GM12873 (cell line): ENCODE measurements around the gene ABCD4.

Experiments used
- TF ChIP-seq, protein P1 (sequence below): IDR thresholded peaks from 2 replicates; pipeline ENCODE4 v1.5.1; 2012; ENCODE audit warnings: low read depth, mild to moderate bottlenecking, moderate library complexity, low read length, control low read depth; ENCODE audit not compliant: insufficient read depth; ENCODE audit errors: missing control alignments

Gene ABCD4

DNA sequence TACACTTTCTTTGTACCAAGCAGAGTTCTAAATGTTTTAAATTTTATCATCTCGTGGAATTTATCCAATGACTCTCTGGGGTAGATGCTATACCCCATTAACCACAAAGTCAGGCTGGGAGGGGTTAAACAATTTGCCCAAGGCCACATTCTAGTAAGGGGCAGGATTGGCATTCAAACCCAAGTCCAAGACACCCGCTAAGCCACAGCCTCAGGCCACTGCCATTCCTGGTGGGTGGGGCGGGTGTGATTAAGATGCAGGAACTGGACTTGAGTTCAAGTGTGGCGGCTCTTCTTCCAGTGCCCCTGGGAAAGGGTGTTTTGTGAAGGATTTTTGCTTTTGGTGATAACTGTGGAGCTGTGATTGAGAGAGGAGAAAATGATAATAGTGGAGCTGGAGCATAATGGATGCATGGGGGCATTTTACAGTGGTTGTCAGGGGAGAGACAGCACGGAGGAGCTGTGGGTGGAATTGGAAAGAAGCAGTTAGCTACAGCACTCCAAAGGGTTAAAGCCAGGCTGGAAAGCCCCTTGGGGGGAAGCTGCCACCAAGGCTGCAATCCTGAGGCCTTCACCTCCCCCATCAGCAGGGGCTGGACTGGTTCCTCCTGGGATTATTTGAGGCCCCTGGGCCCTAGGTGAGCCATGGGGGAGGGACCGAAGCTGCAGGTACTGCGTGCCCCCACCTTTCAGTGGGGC, 44.5 kb upstream of the ABCD4 start:
- TF ChIP-seq, protein P1, sequence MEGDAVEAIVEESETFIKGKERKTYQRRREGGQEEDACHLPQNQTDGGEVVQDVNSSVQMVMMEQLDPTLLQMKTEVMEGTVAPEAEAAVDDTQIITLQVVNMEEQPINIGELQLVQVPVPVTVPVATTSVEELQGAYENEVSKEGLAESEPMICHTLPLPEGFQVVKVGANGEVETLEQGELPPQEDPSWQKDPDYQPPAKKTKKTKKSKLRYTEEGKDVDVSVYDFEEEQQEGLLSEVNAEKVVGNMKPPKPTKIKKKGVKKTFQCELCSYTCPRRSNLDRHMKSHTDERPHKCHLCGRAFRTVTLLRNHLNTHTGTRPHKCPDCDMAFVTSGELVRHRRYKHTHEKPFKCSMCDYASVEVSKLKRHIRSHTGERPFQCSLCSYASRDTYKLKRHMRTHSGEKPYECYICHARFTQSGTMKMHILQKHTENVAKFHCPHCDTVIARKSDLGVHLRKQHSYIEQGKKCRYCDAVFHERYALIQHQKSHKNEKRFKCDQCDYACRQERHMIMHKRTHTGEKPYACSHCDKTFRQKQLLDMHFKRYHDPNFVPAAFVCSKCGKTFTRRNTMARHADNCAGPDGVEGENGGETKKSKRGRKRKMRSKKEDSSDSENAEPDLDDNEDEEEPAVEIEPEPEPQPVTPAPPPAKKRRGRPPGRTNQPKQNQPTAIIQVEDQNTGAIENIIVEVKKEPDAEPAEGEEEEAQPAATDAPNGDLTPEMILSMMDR: no peak

DNA sequence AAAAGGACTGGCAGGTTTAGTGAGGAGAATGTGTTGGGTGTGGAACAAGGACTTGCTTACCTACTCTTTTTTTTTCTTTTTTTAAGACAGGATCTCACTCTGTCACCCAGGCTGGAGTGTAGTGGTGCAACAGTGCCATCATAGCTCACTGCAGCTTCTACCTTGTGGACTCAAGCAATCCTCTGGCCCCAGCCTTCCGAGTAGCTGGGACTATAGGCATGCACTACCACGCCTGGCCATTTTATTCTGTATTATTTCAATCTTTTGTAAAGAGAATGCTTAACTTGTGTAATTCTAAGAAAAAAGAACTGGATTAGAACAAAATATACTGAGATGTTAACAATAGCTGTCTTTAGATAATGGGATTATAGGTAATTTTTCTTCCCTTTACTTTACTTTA, 43.6 kb upstream of the ABCD4 start:
- TF ChIP-seq, protein P1: no peak

DNA sequence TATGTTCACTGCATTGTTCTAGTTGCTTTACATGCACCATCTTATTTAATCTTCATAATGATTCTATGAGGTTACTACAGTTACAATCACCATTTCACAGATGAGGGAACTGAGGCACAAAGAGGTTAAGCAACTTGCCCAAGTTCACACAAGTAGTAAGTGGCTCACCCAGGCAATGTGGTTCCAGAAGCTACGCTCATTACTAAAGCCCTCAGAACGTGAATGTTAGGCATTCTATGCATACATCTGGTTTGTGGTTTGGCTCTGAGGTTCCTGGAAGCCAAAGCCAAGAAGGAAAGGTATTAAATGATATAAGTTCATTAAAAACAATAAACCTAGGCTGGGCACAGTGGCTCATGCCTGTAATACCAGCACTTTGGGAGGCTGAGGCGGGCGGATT, 31.2 kb upstream of the ABCD4 start:
- TF ChIP-seq, protein P1: no peak

DNA sequence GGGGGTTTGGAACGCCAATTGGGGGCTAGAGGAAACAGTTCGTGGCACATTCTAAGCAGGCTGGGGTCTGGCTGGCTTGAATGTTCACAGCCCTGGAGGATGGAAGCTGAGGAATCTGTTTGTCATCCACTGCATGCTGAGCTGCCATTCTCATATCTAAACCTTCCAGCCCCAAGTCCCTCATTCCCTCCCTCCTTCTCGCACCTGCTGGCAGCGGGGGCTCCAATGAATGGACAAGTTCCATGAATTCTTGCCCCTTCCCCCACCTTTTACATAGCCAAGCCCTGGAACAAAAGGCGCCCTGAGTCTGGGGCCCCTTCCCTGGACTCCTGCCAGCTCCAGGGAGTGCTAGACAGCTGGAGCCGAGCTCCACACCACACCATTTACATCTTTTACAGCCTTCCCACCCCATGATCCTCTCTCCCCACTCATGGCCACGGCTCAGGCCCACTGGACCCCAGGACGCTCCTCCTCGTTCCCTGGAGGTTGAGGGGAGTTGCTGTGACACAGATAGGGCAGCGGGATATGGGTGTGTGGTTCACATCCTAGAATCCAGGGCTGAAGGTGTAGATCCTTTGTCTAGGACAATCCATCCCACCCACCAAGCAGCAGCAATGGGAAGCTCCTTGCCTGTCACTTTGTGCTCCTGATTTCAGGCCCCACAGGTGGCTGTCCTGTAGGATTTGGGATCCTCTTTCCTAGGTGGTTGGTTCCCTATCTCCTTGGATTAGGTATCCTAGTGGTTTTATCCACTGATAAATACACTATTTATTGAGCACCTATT, 23.8 kb upstream of the ABCD4 start:
- TF ChIP-seq, protein P1: no peak

DNA sequence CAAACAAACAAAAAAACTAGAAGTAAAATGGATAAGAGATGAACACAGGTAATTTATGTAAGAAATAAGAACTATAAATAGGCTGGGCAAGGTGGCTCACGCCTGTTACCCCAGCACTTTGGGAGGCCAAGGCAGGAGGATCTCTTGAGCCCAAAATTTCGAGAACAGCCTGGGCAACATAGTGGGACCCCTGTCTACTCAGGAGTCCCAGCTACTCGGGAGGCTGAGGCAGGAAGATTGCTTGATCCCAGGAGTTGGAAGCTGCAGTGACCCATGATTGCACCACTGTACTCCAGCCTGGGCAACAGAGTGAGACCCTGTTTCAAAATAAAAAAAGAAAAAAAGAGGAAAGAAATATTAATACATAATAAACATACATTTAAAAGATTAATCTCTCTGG, 22.7 kb upstream of the ABCD4 start:
- TF ChIP-seq, protein P1: no peak

DNA sequence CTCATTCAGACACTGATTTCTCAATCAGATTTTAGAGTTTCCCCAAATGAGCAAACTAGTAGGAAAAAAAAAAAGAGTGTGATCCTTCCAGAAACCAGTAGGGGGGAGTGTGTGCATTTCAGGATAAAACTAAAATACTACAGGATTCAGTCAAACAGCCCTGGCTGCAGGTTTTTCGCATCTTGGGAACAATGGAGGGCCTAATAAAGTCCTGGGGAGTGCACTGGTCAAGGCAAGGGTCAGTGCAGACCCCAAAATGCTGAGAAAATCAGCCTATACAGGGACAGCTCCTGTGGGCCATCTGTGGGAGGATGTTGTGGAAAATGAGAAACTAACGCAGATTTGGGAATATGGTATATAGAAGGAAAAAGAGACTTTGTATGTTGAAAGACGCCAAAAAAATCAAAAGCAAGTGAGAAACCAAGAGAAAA, 22.2 kb upstream of the ABCD4 start:
- TF ChIP-seq, protein P1: peak; percentile 68

DNA sequence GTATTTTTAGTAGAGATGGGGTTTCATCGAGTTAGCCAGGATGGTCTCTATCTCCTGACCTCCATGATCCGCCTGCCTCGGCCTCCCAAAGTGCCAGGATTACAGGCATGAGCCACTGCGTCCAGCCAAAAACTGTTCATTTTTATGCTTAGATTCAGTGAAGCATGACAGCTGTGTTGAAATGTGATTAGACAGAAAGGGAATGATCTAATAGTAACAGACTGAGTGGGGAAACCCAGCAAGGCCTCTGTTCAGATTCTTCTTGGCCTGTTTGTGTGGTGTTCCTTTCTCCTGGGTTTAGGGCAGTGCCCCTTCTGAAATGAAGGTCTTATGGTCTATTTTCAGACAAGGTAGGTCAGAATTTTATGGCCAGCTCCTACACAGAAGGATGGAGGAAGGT, 11.8 kb upstream of the ABCD4 start:
- TF ChIP-seq, protein P1: no peak
